H1 (cell line): Measurements from ENCODE around the gene GDAP2. TPM values are rescaled to one million over a fixed set of nuclear protein-coding genes. Genes with fewer than 3 reads are reported as not detected.

Source experiments
- CTCF ChIA-PET: fragments of 300-600 bp; sonication (Branson Sonifier 250); formaldehyde crosslinking; loops from one replicate; lab custom pipeline; 2021; ENCODE audit not compliant: partially characterized antibody; lab: Charles Lee
- POLR2A ChIA-PET: fragments of 300-600 bp; sonication (Branson Sonifier 250); formaldehyde crosslinking; loops from one replicate; lab custom pipeline; 2021; ENCODE audit warnings: inconsistent platforms; ENCODE audit not compliant: partially characterized antibody; lab: Charles Lee
- DNase-seq, 2 experiments: peaks; one replicate each; pipeline versions ENCODE4 v3.0.0 to v3.0.0-alpha.2; 2010 to 2022; ENCODE audit warnings: low spot score in 2 of 2, low read depth in 1 of 2, mixed read lengths in 1 of 2
- FAIRE-seq: peaks from 2 replicates; lab custom pipeline; 2011; peaks lifted over from hg19 to GRCh38; lab: Jason Lieb, UNC
- H2AFZ ChIP-seq: 2 replicates; pipeline ENCODE4 v1.8.1; 2012; ENCODE audit warnings: low read length, inconsistent platforms
- H2AK5ac ChIP-seq: 2 replicates; pipeline ENCODE4 v1.6.1; 2013; ENCODE audit warnings: low read depth, low read length
- H2BK120ac ChIP-seq: replicated peaks from 2 replicates; pipeline ENCODE3; 2013; ENCODE audit warnings: low read depth, low read length, inconsistent platforms
- H2BK12ac ChIP-seq: 2 replicates; pipeline ENCODE4 v1.6.1; 2013; ENCODE audit warnings: low read depth, low read length
- H2BK15ac ChIP-seq: 2 replicates; pipeline ENCODE4 v1.6.1; 2013; ENCODE audit warnings: low read length
- H2BK20ac ChIP-seq: 2 replicates; pipeline ENCODE4 v1.6.1; 2013; ENCODE audit warnings: low read length
- H2BK5ac ChIP-seq: 2 replicates; pipeline ENCODE4 v1.6.1; 2013; ENCODE audit warnings: low read depth, low read length
- H3K14ac ChIP-seq: 2 replicates; pipeline ENCODE4 v1.6.1; 2013; ENCODE audit warnings: inconsistent platforms; ENCODE audit not compliant: insufficient read length
- H3K18ac ChIP-seq: 2 replicates; pipeline ENCODE4 v1.6.1; 2013; ENCODE audit warnings: low read length; ENCODE audit errors: extremely low read depth
- H3K23ac ChIP-seq: 2 replicates; pipeline ENCODE4 v1.6.1; 2013; ENCODE audit warnings: inconsistent platforms; ENCODE audit not compliant: insufficient read length
- H3K23me2 ChIP-seq: 2 replicates; pipeline ENCODE4 v1.6.1; 2013; ENCODE audit warnings: low read depth, low read length
- H3K27ac ChIP-seq: 2 replicates; pipeline ENCODE4 v1.6.1; 2011; ENCODE audit warnings: low read depth, low read length, inconsistent platforms
- H3K27me3 ChIP-seq, 4 experiments: replicated peaks in 1 of 4; 1 replicate in 1 of 4; 2 replicates in 3 of 4; pipeline versions ENCODE4 v1.6.1 to v1.8.1; 2011 to 2013; ENCODE audit warnings: low read length in 3 of 4, mild to moderate bottlenecking in 3 of 4, inconsistent platforms in 2 of 4, mixed read lengths in 2 of 4, moderate library complexity in 1 of 4; ENCODE audit not compliant: control insufficient read depth in 3 of 4, insufficient read depth in 3 of 4; ENCODE audit errors: extremely low read depth in 1 of 4
- H3K36me3 ChIP-seq, 4 experiments: 2 replicates each; pipeline versions ENCODE4 v1.6.1 to v1.8.1; 2011 to 2013; ENCODE audit warnings: mild to moderate bottlenecking in 4 of 4, low read length in 3 of 4, moderate library complexity in 2 of 4, control low read depth in 1 of 4, inconsistent platforms in 1 of 4; ENCODE audit not compliant: insufficient read depth in 4 of 4, control insufficient read depth in 2 of 4
- H3K4ac ChIP-seq: replicated peaks from 2 replicates; pipeline ENCODE3; 2013; ENCODE audit warnings: low read length, low read depth, mixed read lengths, inconsistent platforms; ENCODE audit not compliant: insufficient read length
- H3K4me1 ChIP-seq, 4 experiments: replicated peaks in 1 of 4; 1 replicate in 1 of 4; 2 replicates in 3 of 4; pipeline versions ENCODE4 v1.6.1 to v1.8.1; 2011 to 2013; ENCODE audit warnings: low read length in 3 of 4, inconsistent platforms in 2 of 4, mixed read lengths in 1 of 4; ENCODE audit not compliant: insufficient read depth in 4 of 4, control insufficient read depth in 3 of 4
- H3K4me2 ChIP-seq, 2 experiments: 2 replicates each; pipeline versions ENCODE4 v1.6.1 to v1.8.1; 2011 to 2013; ENCODE audit warnings: low read depth in 2 of 2, low read length in 2 of 2, control low read depth in 1 of 2, inconsistent platforms in 1 of 2, mild to moderate bottlenecking in 1 of 2; ENCODE audit not compliant: insufficient read depth in 1 of 2
- H3K4me3 ChIP-seq, 4 experiments: fragments of 200-600, 300-600 bp in 1 of 4; sonication (generic), shearing (Covaris generic), sonication (Bioruptor Twin) in 1 of 4; 2 replicates each; pipeline versions ENCODE4 v1.5.1 to v1.8.1; 2011 to 2016; ENCODE audit warnings: low read length in 4 of 4, low read depth in 3 of 4, control low read depth in 2 of 4, inconsistent platforms in 2 of 4, mild to moderate bottlenecking in 2 of 4, mixed read lengths in 1 of 4, moderate library complexity in 1 of 4; ENCODE audit not compliant: insufficient read depth in 2 of 4; ENCODE audit errors: extremely low read depth in 1 of 4
- H3K56ac ChIP-seq: replicated peaks from 2 replicates; pipeline ENCODE3; 2013; ENCODE audit warnings: low read depth, mild to moderate bottlenecking, mixed read lengths, low read length, inconsistent platforms; ENCODE audit not compliant: insufficient read length
- H3K79me1 ChIP-seq: 2 replicates; pipeline ENCODE4 v1.6.1; 2013; ENCODE audit warnings: low read depth, low read length, control low read depth
- H3K79me2 ChIP-seq, 2 experiments: 2 replicates each; pipeline versions ENCODE4 v1.6.1 to v1.8.1; 2012 to 2013; ENCODE audit warnings: low read length in 2 of 2, mild to moderate bottlenecking in 2 of 2, inconsistent platforms in 1 of 2; ENCODE audit not compliant: insufficient read depth in 2 of 2, control insufficient read depth in 1 of 2
- H3K9ac ChIP-seq, 4 experiments: replicated peaks in 1 of 4; 1 replicate in 1 of 4; 2 replicates in 3 of 4; pipeline versions ENCODE4 v1.6.1 to v1.8.1; 2011 to 2013; ENCODE audit warnings: low read depth in 3 of 4, low read length in 3 of 4, control low read depth in 2 of 4, mild to moderate bottlenecking in 2 of 4, moderate library complexity in 2 of 4, inconsistent platforms in 1 of 4; ENCODE audit errors: extremely low read depth in 1 of 4
- H3K9me3 ChIP-seq, 2 experiments: 2 replicates each; pipeline versions ENCODE4 v1.6.1 to v1.8.1; 2012 to 2013; ENCODE audit warnings: mild to moderate bottlenecking in 2 of 2, moderate library complexity in 2 of 2, control low read depth in 1 of 2, inconsistent platforms in 1 of 2, low read depth in 1 of 2, low read length in 1 of 2, mixed read lengths in 1 of 2; ENCODE audit not compliant: insufficient read depth in 2 of 2
- H4K20me1 ChIP-seq, 2 experiments: replicated peaks in 1 of 2; 2 replicates each; pipeline versions ENCODE3 to v1.8.1; 2011 to 2013; ENCODE audit warnings: inconsistent platforms in 2 of 2, low read length in 2 of 2, mild to moderate bottlenecking in 1 of 2; ENCODE audit not compliant: insufficient read depth in 2 of 2, control insufficient read depth in 1 of 2
- H4K5ac ChIP-seq: 2 replicates; pipeline ENCODE4 v1.6.1; 2013; ENCODE audit warnings: low read length, low read depth, mixed read lengths, inconsistent platforms; ENCODE audit not compliant: insufficient read length
- H4K8ac ChIP-seq: 2 replicates; pipeline ENCODE4 v1.8.0; 2013; ENCODE audit warnings: mild to moderate bottlenecking, moderate library complexity, low read length, inconsistent platforms; ENCODE audit not compliant: insufficient read depth; ENCODE audit errors: extremely low read depth
- H4K91ac ChIP-seq: replicated peaks from 2 replicates; pipeline ENCODE3; 2013; ENCODE audit warnings: low read length, mixed read lengths, inconsistent platforms; ENCODE audit not compliant: insufficient read length
- BACH1 ChIP-seq: IDR thresholded peaks from 2 replicates; pipeline ENCODE4 v1.6.1; 2012; ENCODE audit warnings: low read length, improper control_type of control experiment
- CBX8 ChIP-seq: fragments of 300-800, 300-1000 bp; sonication (generic); IDR thresholded peaks from 2 replicates; pipeline ENCODE4 v1.7.1; 2016; ENCODE audit warnings: low read depth, low read length, borderline replicate concordance
- CEBPB ChIP-seq: IDR thresholded peaks from 2 replicates; pipeline ENCODE4 v1.6.1; 2012; ENCODE audit warnings: low read depth, low read length
- CREB1 ChIP-seq: IDR thresholded peaks from 2 replicates; pipeline ENCODE4 v1.6.1; 2012; ENCODE audit warnings: inconsistent platforms
- JUN ChIP-seq: IDR thresholded peaks from 2 replicates; pipeline ENCODE4 v1.6.1; 2011; ENCODE audit warnings: low read depth, mild to moderate bottlenecking, improper control_type of control experiment, low read length
- KDM1A ChIP-seq: fragments of 200-600, 300-600 bp; sonication (generic); IDR thresholded peaks from 2 replicates; pipeline ENCODE4 v1.7.1; 2016; ENCODE audit warnings: mild to moderate bottlenecking, low read length, borderline replicate concordance
- KDM4A ChIP-seq: IDR thresholded peaks from one replicate; pipeline ENCODE4 v1.7.1; 2012; ENCODE audit warnings: low read depth, mild to moderate bottlenecking, moderate library complexity, low read length, inconsistent platforms; ENCODE audit not compliant: severe bottlenecking
- NANOG ChIP-seq: IDR thresholded peaks from 2 replicates; pipeline ENCODE4 v1.6.1; 2011; ENCODE audit warnings: low read length, low read depth, mild to moderate bottlenecking, inconsistent platforms; ENCODE audit not compliant: insufficient read depth, poor library complexity, severe bottlenecking
- SIRT6 ChIP-seq: IDR thresholded peaks from one replicate; pipeline ENCODE4 v1.7.1; 2012; ENCODE audit warnings: low read length, inconsistent platforms
- TAF1 ChIP-seq: IDR thresholded peaks from 2 replicates; pipeline ENCODE4 v1.6.1; 2011; ENCODE audit warnings: mild to moderate bottlenecking, low read depth, low read length
- TAF7 ChIP-seq: optimal IDR thresholded peaks from 2 replicates; pipeline ENCODE3; 2011; ENCODE audit warnings: low read depth, mild to moderate bottlenecking, inconsistent platforms, low read length, moderate library complexity, borderline replicate concordance
- YY1 ChIP-seq: IDR thresholded peaks from 2 replicates; pipeline ENCODE4 v1.6.1; 2011; ENCODE audit warnings: low read depth, mild to moderate bottlenecking, low read length
- WGBS, 2 experiments: shearing (Covaris generic) in 1 of 2; methylation state at CpG; one replicate each; pipeline versions ENCODE4 v1.1.6 to v1.1.7; 2013 to 2015; ENCODE audit warnings: low lambda C conversion rate in 2 of 2, mixed read lengths in 2 of 2, inconsistent platforms in 1 of 2, low coverage in 1 of 2, missing lambda C conversion rate in 1 of 2; ENCODE audit not compliant: insufficient replicate concordance in 2 of 2, insufficient coverage in 1 of 2, insufficient read length in 1 of 2; ENCODE audit errors: extremely low coverage in 1 of 2, missing lambda C conversion rate in 1 of 2; 5-methylcytosine and 5-hydroxymethylcytosine counted together
- polyA plus RNA-seq, 7 experiments: library from polyadenylated mRNA; depleted of rRNA in 3 of 7; stranded (reverse) in 5 of 7; unstranded in 2 of 7; fragments of >200 nt in 5 of 7; fragments of 200-250 nt in 2 of 7; gene quantifications; 1 replicate in 5 of 7; 2 replicates in 1 of 7; 4 replicates in 1 of 7; pipeline versions ENCODE4 v1.2.1 to v1.2.3, GENCODE V29; 2011 to 2013; ENCODE audit warnings: missing spikeins in 2 of 7, mixed read lengths in 2 of 7
- total RNA-seq: library from RNA; stranded (reverse); fragmentation: NEBNext Ultra II Directional; extraction: Animal tissue kit (Norgen Biotek cat#: 25700); gene quantifications from 2 replicates; pipeline ENCODE4 v1.2.1, GENCODE V29; 2021
- TF ChIP-seq, protein P1 (sequence below): IDR thresholded peaks from 2 replicates; pipeline ENCODE4 v1.6.1; 2011; ENCODE audit warnings: low read length, improper control_type of control experiment
- TF ChIP-seq, protein P2 (sequence below): IDR thresholded peaks from 2 replicates; pipeline ENCODE4 v1.6.1; 2012; ENCODE audit warnings: inconsistent platforms

GDAP2 gene
- total and polyA plus RNA-seq, 2 of the 8 experiments (the other 6 are each of a cell fraction or from before 2014, with no cell fraction given) = 8.6 to 27.8 TPM

- H3K56ac ChIP-seq = no peak overlapping the region
- no peaks in the 10 kb centered on the region for H3K27me3 ChIP-seq
- POLR2A ChIA-PET = no interaction called here
- no peak for FAIRE-seq
- H3K4me1 ChIP-seq = no peaks in the 10 kb centered on the region
- no peak for DNase-seq
- H2BK5ac ChIP-seq = no peak overlapping the region
- no peak overlapping the region for H3K14ac ChIP-seq
- H3K79me1 ChIP-seq = no peaks in the 10 kb centered on the region
- H2AK5ac ChIP-seq = no peak overlapping the region
- H3K4me3 ChIP-seq = no peak overlapping the region
- H3K23me2 ChIP-seq = no peaks in the 10 kb centered on the region
- H4K91ac ChIP-seq = no peak overlapping the region
- H3K27ac ChIP-seq = no peak overlapping the region
- H4K5ac ChIP-seq = no peak overlapping the region
- no peaks in the 10 kb centered on the region for H3K9me3 ChIP-seq
- H2BK20ac ChIP-seq = no peak overlapping the region
- CTCF ChIA-PET = no interaction called here
- no peak overlapping the region for H2AFZ ChIP-seq
- no peak overlapping the region for H3K18ac ChIP-seq
- H2BK15ac ChIP-seq = no peak overlapping the region
- 97% methylated on average over 3 of the region's 3 CpGs; no CpG with 5 or more reads in 1 of the 2 experiments for WGBS, 2 experiments
- H3K4ac ChIP-seq = no peak overlapping the region
- H4K20me1 ChIP-seq = no peaks in the 10 kb centered on the region
- no peak overlapping the region for H3K4me2 ChIP-seq
- peaks cover 14 to 67% (median 38%) of the 10 kb centered on the region in 4 experiments for H3K36me3 ChIP-seq
- H4K8ac ChIP-seq = no peak overlapping the region
- H2BK12ac ChIP-seq = no peak overlapping the region
- H3K23ac ChIP-seq = no peak overlapping the region
- H3K9ac ChIP-seq = no peak overlapping the region
- no peak overlapping the region for H2BK120ac ChIP-seq
- no peaks in the 10 kb centered on the region for H3K79me2 ChIP-seq
- TF ChIP-seq SIRT6 (no peak), TAF7 (no peak), CEBPB (no peak), CBX8 (no peak), KDM4A (no peak), CREB1 (no peak), NANOG (no peak), BACH1 (no peak), YY1 (no peak), TAF1 (no peak), JUN (no peak), KDM1A (no peak)
- TF ChIP-seq, protein P1, sequence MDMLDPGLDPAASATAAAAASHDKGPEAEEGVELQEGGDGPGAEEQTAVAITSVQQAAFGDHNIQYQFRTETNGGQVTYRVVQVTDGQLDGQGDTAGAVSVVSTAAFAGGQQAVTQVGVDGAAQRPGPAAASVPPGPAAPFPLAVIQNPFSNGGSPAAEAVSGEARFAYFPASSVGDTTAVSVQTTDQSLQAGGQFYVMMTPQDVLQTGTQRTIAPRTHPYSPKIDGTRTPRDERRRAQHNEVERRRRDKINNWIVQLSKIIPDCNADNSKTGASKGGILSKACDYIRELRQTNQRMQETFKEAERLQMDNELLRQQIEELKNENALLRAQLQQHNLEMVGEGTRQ = no peak
- TF ChIP-seq, protein P2, sequence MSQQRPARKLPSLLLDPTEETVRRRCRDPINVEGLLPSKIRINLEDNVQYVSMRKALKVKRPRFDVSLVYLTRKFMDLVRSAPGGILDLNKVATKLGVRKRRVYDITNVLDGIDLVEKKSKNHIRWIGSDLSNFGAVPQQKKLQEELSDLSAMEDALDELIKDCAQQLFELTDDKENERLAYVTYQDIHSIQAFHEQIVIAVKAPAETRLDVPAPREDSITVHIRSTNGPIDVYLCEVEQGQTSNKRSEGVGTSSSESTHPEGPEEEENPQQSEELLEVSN = no peak
Measured at GRCh38 chr1:117959364-117959763, 29.9 kb upstream of the GDAP2 start.
